ENCODE results near the gene KIF1A. TPM values are rescaled to one million over a fixed set of nuclear protein-coding genes. Genes with fewer than 3 reads are reported as not detected.

The KIF1A gene
- total RNA-seq, 2 experiments from 2014 or later = not detected

DNA sequence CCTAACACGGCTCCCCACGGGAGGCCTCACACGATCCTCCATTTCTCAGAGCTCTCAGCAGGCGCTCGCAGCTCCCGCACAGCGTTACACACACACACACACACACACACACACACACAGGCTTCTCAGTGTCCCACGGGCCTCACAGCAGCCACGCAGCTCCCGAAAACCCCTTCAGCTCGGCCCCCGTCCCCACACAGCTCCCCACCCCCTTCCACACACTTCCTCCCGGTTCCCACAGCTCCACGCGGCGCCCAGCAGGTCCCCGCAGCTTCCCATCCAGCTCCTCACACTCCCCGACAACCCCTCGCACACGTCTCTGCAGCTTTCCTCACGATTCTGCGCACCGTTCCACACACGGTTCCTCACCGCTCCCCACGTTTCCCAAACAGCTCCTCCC, 41.6 kb downstream of the KIF1A start:
- H3K27ac Mint-ChIP-seq = no peak overlapping the region
- no peaks in the 10 kb centered on the region for H3K9me3 Mint-ChIP-seq
- TF ChIP-seq, protein P1, sequence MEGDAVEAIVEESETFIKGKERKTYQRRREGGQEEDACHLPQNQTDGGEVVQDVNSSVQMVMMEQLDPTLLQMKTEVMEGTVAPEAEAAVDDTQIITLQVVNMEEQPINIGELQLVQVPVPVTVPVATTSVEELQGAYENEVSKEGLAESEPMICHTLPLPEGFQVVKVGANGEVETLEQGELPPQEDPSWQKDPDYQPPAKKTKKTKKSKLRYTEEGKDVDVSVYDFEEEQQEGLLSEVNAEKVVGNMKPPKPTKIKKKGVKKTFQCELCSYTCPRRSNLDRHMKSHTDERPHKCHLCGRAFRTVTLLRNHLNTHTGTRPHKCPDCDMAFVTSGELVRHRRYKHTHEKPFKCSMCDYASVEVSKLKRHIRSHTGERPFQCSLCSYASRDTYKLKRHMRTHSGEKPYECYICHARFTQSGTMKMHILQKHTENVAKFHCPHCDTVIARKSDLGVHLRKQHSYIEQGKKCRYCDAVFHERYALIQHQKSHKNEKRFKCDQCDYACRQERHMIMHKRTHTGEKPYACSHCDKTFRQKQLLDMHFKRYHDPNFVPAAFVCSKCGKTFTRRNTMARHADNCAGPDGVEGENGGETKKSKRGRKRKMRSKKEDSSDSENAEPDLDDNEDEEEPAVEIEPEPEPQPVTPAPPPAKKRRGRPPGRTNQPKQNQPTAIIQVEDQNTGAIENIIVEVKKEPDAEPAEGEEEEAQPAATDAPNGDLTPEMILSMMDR (IDR thresholded peaks at IDR 0.05) = no peak
- Histone ChIP-seq H3K4me3 (ENCODE audit: low read length) (no peak overlapping the region), H3K4me1 (ENCODE audit: insufficient read depth, low read length) (no peaks in the 10 kb centered on the region), H3K36me3 (ENCODE audit: insufficient read depth, low read length) (no peaks in the 10 kb centered on the region), H3K9me3 (ENCODE audit: control insufficient read depth in 1 of 2, insufficient read depth in 1 of 2, low read length in 2 of 2) (peaks cover 0 to 22% of the 10 kb centered on the region in 2 experiments), H3K27me3 (ENCODE audit: control insufficient read depth in 1 of 2, insufficient read depth in 2 of 2, low read length in 2 of 2) (no peaks in the 10 kb centered on the region), H3K27ac (ENCODE audit: low read depth in 1 of 2, low read length in 2 of 2) (no peak overlapping the region)
- H3K27me3 Mint-ChIP-seq = no peaks in the 10 kb centered on the region
- no peak for DNase-seq
- CTCF ChIA-PET = no interaction called here
- POLR2A ChIA-PET = no interaction called here
- intact Hi-C loops (cut with DNase I, micrococcal nuclease) = no loop called here
- H3K4me3 Mint-ChIP-seq = no peak overlapping the region
- H3K36me3 Mint-ChIP-seq (ENCODE audit: low read depth) = no peaks in the 10 kb centered on the region
- no peaks in the 10 kb centered on the region for H3K4me1 Mint-ChIP-seq (ENCODE audit: low read depth)
- ATAC-seq (ENCODE audit: poor library complexity) = no peak

DNA sequence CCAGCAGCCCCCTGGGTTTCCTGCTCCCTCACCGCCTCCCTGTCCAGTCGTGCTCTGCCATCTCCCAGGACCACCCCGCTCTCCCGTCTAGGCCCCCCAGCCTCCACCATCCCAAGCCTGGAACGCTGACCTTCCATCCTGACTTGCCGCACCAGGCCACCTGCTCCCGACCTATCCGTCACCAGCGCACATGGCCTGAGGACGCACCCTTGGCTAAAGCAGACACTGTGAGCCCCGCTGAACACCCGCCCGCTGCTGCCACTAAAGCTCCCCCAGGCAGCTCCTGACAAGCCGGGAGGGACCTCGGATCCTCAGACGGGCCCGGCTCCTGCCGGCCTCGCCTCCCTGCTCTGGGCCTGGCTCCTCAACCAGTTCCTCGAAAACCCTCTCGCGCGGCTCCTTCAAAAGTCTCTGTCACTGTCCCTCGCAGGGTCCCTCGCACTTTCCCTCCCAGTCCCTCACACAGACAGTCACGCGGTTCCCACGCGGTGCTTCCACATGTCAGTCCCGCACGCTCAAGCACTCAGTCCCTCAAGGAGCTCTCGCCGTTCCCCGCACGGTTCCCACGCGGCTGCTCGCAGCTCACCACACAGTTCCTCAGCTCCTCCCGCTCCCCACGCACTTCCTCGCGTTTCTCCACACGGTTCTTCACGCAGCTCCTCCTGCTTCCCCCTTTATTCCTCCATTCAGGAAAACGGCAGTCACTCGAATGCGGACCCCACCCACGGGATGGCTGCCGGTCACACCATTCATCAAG, 42.4 kb downstream of the KIF1A start:
- H3K36me3 Mint-ChIP-seq (ENCODE audit: low read depth) = no peaks in the 10 kb centered on the region
- intact Hi-C loops (cut with DNase I, micrococcal nuclease) = no loop called here
- CTCF ChIA-PET = no interaction called here
- Histone ChIP-seq H3K4me1 (ENCODE audit: insufficient read depth, low read length) (no peaks in the 10 kb centered on the region), H3K9me3 (ENCODE audit: control insufficient read depth in 1 of 2, insufficient read depth in 1 of 2, low read length in 2 of 2) (peaks cover 0 to 22% of the 10 kb centered on the region in 2 experiments), H3K27me3 (ENCODE audit: control insufficient read depth in 1 of 2, insufficient read depth in 2 of 2, low read length in 2 of 2) (no peaks in the 10 kb centered on the region), H3K27ac (ENCODE audit: low read depth in 1 of 2, low read length in 2 of 2) (no peak overlapping the region), H3K4me3 (ENCODE audit: low read length) (no peak overlapping the region), H3K36me3 (ENCODE audit: insufficient read depth, low read length) (no peaks in the 10 kb centered on the region)
- POLR2A ChIA-PET = no interaction called here
- TF ChIP-seq, protein P1 (IDR thresholded peaks at IDR 0.05) = no peak
- H3K27me3 Mint-ChIP-seq = no peaks in the 10 kb centered on the region
- no peak overlapping the region for H3K27ac Mint-ChIP-seq
- no peaks in the 10 kb centered on the region for H3K4me1 Mint-ChIP-seq (ENCODE audit: low read depth)
- no peaks in the 10 kb centered on the region for H3K9me3 Mint-ChIP-seq
- DNase-seq (no peak), ATAC-seq (ENCODE audit: poor library complexity) (no peak)
- no peak overlapping the region for H3K4me3 Mint-ChIP-seq

DNA sequence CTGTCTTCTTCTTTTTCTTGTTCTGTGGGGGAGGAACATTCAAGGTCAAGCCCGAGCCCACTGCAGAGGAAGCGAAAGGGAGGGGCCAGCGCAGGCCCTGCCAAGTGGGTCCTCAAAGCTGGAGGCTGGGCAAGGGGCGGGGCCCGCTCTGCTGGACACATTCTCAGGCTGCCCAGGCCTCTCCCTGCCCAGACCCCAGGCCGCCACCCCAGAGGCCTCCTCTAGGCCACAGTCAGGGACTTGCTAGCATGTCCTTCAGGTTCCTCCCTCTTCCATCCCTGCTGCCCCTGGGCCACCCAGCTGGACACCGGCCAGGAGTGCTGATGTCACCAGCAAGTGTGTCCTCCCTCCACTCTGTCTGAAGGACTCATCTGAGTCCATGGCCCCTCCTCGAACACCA, 44.1 kb downstream of the KIF1A start:
- H3K4me1 Mint-ChIP-seq (ENCODE audit: low read depth) = no peaks in the 10 kb centered on the region

More for the DNA sequence above, 44.1 kb downstream of the KIF1A start:
- CTCF ChIA-PET = no interaction called here
- Histone ChIP-seq H3K27ac (ENCODE audit: low read depth in 1 of 2, low read length in 2 of 2) (no peak overlapping the region), H3K36me3 (ENCODE audit: insufficient read depth, low read length) (no peaks in the 10 kb centered on the region), H3K27me3 (ENCODE audit: control insufficient read depth in 1 of 2, insufficient read depth in 2 of 2, low read length in 2 of 2) (no peaks in the 10 kb centered on the region), H3K9me3 (ENCODE audit: control insufficient read depth in 1 of 2, insufficient read depth in 1 of 2, low read length in 2 of 2) (peaks cover 0 to 12% of the 10 kb centered on the region in 2 experiments), H3K4me3 (ENCODE audit: low read length) (no peak overlapping the region), H3K4me1 (ENCODE audit: insufficient read depth, low read length) (no peaks in the 10 kb centered on the region)
- no peak overlapping the region for H3K4me3 Mint-ChIP-seq
- TF ChIP-seq, protein P1 (IDR thresholded peaks at IDR 0.05) = no peak
- no peaks in the 10 kb centered on the region for H3K27me3 Mint-ChIP-seq
- no peaks in the 10 kb centered on the region for H3K36me3 Mint-ChIP-seq (ENCODE audit: low read depth)
- no peak overlapping the region for H3K27ac Mint-ChIP-seq
- no peak for ATAC-seq (ENCODE audit: poor library complexity)
- intact Hi-C loops (cut with DNase I, micrococcal nuclease) = no loop called here
- H3K9me3 Mint-ChIP-seq = no peaks in the 10 kb centered on the region
- no peak for DNase-seq
- POLR2A ChIA-PET = no interaction called here
